GM21723 (cell line): ENCODE results near the gene LETM1.

Experiments used
- ATAC-seq: cut with Tn5 transposase; IDR thresholded peaks from one replicate; pipeline ENCODE4 v1.9.1; 2021; ENCODE audit warnings: mild to moderate bottlenecking, moderate library complexity; ENCODE audit not compliant: unreplicated experiment

The LETM1 gene

DNA sequence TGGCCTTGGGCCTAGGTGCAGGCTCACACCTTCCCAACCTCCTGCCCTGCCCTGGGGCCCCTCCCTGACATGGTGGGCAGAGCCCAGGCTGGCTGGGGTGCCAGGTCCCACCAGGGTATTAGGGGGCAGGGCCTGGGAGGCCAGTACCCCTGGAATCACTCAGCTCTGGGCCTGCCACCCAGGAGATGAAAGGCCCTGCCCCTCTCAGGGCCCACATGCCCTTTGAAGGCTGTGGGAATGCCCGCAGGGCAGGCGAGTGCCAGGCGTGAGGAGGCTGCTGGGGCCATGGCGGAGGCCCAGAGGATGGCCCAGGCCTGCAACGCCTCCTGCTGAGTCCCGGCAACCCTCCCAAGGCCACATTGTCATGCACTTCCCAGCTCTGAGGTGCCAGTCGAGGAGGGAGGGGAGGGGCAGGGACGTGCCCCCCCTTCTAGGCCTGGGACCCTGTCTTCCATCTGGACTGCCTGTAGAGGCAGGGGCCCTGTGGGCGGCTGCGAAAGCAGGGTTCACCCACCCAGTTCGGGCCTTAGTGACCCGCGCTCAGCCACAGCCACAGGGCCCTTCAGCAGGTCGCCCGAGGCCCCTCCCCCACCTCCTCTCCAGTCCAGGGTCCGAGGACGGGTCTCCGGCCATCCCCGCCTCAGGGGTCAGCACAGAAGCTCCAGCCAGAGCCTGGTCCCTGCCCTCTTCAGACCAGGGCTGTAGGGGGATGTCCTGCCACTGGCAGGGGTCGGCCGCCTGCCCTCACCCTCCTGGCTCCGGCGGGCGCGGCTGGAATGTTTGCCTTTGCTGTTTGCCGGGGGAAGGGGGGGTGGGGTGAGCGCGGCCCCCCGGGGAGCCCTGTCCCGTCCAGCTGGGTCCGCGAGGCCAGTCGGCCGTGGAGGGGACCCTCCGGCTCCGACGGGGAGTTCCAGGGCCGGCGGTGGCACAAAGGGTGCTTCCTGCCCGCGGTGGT, 89.6 kb downstream of the LETM1 start:
- no peak for ATAC-seq

GRCh38 chr4:1765409-1766072, 90.4 kb downstream of the LETM1 start:
- no peak for ATAC-seq

DNA sequence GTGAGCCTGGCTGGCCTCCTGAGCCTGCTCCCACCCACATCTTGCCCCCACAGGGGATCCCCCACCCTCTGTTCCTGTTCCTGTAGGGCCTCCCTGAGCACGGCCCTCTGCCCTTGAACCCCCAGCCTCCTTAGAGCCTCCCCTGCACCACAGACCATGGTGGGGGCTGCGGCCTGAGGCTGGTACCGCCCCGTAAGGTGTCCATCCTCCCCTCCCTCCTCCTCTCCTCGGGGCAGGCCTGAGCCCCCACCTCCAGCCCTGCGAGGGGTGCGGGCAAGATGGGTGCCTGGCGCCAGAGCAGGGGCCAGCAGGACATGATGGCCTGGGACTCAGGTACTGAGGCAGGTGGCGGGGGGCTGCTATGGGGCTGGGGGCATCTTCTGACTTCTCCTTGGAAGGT, 91.3 kb downstream of the LETM1 start:
- ATAC-seq, result no peak

- ATAC-seq, result no peak
Measured at GRCh38 chr4:1763550-1764080, 92.3 kb downstream of the LETM1 start.

DNA sequence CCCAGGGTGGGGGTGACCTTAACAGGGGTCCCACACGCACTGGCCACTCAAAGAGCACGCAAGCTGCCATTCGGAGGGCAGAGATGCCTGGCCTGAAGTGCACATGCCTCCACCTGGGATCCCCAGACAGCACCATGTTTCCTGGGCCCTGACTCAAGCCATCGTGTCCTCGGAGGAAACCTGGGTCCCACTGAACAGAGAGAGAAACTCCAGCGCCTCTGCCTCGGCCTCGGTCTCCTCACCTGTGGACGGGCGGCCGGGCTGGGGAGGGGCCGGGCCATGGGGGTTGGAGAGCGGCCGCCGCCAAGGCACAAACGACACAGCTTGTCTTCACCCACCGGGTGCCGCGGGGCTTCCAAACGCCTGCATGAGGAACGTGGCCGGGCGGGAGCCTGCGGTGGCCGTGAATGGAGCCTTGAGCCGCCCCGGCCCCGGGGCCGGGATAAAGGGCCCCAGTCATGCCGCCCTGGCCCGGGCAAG, 92.8 kb downstream of the LETM1 start:
- ATAC-seq, result no peak

DNA sequence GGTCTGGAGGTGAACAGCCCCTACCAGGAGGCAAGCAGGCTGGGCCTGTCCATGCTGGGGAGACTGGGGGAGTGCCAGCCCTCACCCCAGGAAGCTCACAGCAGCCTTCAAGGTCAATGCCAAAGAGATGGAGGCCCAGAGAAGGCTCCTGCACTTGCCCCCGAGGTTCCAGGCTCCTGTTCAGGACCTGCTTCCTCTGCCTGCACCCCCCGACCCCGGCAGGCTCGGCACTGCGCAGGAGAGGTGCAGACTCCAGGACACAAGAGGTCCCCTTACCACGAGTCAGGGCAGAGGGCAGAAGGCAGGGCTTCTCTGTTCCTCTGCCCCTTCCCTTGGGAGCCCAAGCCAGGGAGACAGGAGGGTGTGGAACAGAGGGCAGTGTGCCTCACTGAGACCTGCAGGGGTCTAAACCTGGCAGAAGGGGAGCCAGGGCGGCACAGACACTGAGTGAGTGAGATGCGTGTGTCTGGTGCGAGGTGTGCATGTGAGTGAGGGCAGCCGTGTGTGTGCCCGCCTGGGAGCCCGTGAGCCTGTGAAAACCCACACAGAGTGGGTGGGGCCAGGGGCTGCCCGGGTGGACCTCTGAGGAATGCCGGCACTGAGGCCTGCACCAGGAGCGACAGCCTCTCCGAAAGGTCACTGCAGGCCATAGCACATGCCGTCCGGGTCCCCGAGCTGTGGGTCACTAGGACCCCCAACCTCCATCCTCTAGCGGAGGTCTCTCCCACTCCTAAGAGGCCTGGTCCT, 93.5 kb downstream of the LETM1 start:
- no peak for ATAC-seq
